Hematopoietic multipotent progenitor cell treated with erythropoietin and hydrocortisone succinate and interleukin-3 and kit ligand, for 6 days (in vitro differentiated cells): ENCODE measurements around the gene NPAS3.
"Not testable (repeated sequence)": the region's sequence is repeated elsewhere in the genome, so short reads cannot be mapped to it uniquely, and the experiment has no call there.

Experiments
- DNase-seq: peaks from one replicate; pipeline ENCODE4 v3.0.0-alpha.2; 2015

Gene NPAS3

GRCh38 chr14:33088274-33088673, 149.6 kb downstream of the NPAS3 start:
- DNase-seq, result not testable (repeated sequence)

DNA sequence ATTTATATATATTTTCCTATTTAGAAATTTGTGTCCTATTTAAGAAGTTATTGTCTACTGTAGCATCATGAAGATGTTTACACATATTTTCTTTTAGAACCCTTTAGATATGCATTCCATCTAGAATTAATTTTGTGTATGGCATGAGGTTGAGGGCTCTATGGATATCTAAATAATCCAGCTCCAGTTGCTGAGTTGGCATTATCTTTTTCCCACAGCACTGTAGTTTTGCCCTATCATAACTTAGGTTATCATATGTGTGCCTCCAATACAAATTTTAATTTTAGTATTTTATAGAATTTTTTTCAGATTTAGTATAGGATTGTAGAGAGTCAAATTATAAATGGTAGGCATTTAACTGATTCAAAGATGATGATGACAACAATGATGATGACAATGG, 159.3 kb downstream of the NPAS3 start:
- DNase-seq, result no peak

- DNase-seq, result no peak
These were observed 164.8 kb downstream of the NPAS3 start for GRCh38 chr14:33103489-33103888.

- no peak for DNase-seq
These were observed 165.3 kb downstream of the NPAS3 start for GRCh38 chr14:33103966-33104365.

DNA sequence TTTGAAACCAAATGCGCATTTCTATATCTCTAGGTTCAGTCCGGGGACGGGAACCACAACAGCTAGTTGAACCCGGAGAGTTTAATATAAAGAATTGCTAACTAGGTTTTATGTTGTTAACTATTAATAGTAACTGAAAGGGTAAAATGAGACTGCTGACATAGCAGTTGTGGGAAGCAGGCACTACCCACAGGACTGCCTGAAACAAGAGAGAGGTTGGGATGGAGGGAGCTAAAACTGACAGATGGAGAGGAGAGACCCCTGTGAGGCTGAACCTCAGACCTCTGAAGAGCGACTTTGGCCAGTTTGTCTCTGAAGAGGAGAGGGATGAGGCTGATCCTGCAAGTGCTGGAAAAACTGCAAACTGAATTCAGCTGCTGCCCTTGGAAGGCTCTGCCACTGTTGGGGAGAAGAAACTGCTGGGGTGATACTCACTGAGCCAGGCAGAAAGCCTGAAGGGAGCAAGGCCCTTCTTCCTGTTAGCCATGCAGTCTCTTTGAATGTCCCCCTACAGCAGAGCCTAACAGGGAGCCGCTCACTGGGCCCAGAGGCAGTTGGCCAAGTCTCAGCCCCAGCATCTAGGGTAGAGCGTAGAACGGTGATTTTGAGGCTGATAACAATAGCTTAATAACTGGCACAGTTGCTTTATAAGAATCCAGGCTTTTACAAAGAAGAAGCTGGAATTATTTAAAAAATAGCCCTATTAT, 172.2 kb downstream of the NPAS3 start:
- DNase-seq, result no peak

DNA sequence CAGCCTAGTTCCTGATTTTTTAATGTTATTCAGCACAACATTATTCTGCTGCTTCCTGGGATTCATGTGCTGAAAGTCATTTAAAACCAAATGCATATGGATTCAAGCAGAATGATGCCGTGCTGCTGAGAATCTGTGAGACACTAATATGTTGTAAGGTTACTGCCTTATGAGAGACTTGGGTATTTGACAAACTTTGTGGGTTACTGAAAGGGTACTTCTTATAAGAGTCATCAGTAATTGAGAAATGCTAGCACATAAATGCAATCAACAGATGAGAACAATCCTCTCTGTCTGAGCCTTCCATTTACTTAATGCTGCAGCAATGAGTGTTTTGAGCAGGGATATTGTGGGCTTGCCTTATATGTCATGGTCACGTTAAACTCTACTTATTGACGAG, 175.7 kb downstream of the NPAS3 start:
- no peak for DNase-seq

GRCh38 chr14:33118668-33119067, 180.0 kb downstream of the NPAS3 start:
- no peak for DNase-seq

DNA sequence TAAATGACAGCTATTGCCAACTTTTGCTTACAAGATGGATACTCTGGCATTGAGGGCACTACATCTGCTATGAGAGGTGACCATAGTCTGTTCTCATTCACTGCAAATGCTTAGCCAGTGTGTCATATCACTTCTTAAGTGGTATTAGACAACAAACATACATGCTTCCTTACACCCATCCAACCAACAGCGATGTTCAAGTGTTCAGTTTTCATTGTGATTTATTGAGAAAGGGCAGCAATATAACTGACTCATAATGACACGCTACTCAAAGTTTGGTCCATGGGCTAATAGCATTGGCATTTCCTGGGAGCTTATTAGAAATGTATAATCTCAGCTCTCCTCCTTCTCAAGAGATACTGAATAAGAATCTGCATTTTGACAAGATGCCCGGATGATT, 181.7 kb downstream of the NPAS3 start:
- DNase-seq, result no peak

GRCh38 chr14:33120966-33121365, 182.3 kb downstream of the NPAS3 start:
- DNase-seq, result no peak

- DNase-seq, result no peak
These were observed 184.6 kb downstream of the NPAS3 start for GRCh38 chr14:33123281-33123680.

DNA sequence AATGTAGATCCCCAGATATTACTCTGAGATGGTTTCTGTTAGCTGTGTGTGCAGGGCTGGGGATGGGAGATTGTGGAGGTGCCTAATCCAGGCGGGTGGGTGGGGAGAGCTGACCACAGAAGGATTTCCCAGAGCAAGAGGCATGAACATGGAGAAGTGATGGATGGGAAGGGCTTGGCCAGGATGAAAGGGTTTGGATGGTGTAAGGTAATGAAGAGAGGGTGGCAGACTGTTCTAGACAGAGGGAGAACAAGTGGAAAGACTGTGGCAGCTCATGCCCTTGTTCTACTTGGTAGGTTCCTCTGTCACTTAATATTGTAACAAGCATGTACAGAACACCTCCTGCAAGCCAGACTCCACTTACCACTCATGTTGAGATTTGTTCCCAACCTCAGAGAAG, 187.8 kb downstream of the NPAS3 start:
- no peak for DNase-seq

- no peak for DNase-seq
These were observed 188.9 kb downstream of the NPAS3 start for GRCh38 chr14:33127531-33127930.

DNA sequence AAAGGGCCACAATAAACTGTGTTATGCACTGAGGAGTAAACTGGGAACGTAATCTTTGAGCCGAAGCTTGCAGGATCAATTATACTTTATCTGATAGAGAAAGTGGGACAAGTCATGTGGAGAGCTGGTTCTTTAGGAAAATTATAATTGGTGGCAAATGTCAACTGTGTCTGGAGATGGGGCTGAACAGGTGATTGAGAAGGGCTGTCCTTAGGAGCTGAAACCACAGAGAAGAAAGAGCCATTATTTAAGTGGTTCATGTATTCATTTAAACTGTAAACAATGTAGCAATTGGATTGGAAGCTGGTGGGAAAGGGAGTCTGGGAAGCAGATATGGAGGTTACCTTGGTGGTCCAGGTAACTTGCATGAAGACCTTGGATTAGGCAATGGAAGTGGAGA, 193.1 kb downstream of the NPAS3 start:
- no peak for DNase-seq

GRCh38 chr14:33134162-33134561, 195.5 kb downstream of the NPAS3 start:
- DNase-seq, result no peak

DNA sequence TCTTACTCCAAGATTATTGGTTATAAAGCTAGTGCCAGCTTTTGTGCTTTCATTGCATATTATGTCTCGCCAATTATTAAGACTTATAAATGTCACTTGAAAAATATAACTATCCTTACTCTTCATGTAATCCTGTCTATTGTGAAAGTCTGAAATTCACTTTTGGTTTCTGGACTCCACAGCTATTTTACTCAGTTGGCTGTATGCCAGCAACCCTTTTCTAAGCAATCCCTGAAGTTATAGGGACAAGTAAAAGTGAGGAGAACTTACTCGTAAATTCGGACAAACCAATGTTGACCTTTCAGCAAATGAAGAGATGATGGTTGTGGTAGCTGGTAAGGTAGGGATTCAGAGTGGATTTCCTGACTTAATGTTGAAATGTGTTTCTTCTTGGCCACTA, 196.3 kb downstream of the NPAS3 start:
- DNase-seq, result no peak

DNA sequence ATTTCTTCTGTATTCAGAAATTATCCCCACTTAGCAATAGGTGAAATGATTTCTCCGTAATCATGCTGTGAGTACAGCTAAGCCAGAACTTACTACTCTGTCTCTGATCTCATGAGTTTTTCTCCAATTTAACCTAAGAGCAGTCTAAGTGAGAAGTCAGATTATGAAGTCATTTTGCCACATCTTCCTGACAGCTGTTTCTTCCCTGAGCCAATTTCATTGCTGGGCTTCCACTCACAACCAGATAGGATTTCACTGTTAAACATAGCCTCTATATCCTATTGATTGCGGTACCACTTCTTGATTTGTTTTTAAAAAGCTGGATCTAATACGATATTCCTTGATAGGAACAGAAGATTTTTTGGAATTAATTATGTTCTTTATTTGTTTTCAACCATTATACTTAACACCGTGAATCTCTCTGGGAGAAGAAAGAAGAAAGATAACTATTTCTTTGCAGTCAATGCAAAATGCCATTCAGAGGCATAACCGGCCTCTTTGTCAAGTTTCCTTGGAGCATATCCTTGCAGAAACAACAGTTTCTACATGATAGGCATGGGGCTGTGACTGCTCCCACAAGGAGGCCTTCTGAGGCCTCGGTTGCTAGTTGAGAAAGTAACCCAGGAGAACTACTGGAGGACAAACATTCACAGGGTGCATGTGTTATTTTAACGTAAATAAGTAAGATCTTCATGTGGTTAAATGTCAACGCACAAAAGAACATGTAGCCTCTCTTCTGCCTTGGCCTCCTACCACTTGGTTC, 212.2 kb downstream of the NPAS3 start:
- no peak for DNase-seq

DNA sequence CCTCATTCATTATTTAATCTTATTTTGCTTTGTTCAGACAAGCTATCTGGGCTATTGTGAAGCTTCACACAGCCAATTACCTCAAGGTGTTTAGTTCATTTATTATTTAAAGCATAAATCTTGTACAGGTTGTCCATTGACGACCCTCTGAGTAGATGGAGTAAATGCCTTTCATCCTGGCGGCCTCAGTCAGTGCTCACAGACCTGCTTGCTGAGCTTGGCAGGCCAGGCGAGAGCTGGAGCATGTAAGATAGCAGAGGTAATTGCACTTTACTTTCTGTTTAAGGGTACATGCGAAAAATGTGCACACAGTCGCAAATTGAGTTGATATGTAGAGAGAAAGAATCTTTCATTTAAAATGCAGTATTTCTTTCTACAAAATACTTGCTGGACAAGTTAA, 224.4 kb downstream of the NPAS3 start:
- no peak for DNase-seq

DNA sequence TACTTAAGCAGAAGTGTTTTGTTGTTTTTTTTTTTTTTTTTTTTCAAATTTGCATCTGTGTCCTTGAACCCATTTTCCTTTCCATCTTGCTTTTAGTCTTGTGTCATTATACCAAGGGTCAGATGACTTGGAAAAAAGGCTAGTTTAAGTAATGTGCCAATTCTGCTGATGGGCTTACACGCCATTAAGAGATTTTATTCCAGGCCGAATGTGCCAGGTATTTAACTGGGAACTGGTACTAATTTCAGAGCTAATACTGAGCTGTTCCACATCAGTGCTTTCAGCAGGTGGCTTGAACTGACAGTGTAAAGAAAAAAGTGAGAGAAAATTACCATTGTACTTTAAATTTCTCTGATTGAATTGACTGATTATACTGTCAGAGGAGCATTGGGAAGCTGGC, 224.9 kb downstream of the NPAS3 start:
- DNase-seq, result no peak

GRCh38 chr14:33165144-33165925, 226.7 kb downstream of the NPAS3 start:
- peak; percentile 2 for DNase-seq

GRCh38 chr14:33165926-33166289, 227.2 kb downstream of the NPAS3 start:
- DNase-seq, result no peak

DNA sequence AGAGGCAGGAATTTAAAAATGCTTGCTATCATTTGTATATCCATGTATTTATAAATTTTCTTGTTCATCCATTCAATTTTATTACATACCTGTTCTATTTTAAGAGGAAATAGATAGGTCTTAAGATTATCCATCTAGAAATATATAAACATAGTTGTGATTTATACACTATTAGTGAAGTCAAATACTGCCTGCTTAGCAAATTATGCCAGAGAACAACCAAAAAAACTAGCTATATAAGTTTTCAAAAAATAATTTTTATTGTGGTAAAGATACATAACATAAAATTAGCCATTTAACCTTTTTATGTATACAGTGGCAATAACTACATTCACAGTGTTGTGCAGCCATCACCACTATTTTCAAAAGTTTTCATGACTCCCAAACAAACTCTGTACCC, 237.3 kb downstream of the NPAS3 start:
- DNase-seq, result no peak

DNA sequence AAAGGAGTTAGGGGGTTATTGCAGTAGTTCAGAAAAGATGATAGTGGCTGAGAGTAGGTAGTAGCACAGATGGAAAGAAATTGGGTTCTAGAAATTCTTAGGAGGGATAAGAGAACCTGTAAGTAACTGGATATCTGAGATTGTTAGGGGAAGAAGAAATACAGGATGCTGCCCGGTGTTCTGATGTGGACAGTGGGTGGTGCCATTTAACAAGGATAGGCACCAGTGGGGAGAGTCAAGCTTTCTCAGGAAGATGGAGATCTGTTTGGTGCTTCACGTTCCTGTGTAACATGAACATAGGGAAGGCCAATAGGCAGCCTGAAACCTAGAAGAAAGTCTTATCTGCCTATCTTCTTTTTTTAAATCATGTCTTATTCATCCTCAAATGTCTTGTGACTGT, 245.9 kb downstream of the NPAS3 start:
- DNase-seq, result peak; percentile 5

GRCh38 chr14:33186656-33187055, 248.0 kb downstream of the NPAS3 start:
- DNase-seq, result no peak

DNA sequence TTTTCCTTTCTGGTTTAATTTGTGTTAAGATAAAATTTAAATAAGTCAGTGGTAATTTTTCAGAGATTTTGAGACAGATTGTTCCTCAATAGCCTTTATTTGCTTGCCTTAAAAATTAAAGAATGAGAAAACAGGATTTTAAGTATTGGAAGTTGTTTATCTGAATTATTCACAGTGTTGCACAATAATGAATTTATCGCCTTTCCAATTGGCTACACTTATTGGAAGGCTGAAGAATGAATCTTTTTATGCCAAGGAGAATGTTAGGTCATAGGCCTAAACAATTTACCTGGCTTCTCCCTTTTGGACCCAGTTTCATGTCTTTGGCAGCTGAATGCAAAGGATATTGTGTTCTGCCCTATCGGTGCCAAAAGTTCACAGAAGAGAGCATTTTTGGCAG, 250.2 kb downstream of the NPAS3 start:
- DNase-seq, result no peak
